Cardiac atrium fibroblast (primary cell): ENCODE measurements around the gene AGER. TPM values are rescaled to one million over a fixed set of nuclear protein-coding genes. Genes with fewer than 3 reads are reported as not detected.

Source experiments
- total RNA-seq: library from RNA; depleted of rRNA; stranded (reverse); fragments of >200 nt; gene quantifications from 2 replicates; pipeline ENCODE4 v1.2.3, GENCODE V29; 2015

Gene AGER
- 1.6 and 2.6 TPM in 2 replicates for total RNA-seq

DNA sequence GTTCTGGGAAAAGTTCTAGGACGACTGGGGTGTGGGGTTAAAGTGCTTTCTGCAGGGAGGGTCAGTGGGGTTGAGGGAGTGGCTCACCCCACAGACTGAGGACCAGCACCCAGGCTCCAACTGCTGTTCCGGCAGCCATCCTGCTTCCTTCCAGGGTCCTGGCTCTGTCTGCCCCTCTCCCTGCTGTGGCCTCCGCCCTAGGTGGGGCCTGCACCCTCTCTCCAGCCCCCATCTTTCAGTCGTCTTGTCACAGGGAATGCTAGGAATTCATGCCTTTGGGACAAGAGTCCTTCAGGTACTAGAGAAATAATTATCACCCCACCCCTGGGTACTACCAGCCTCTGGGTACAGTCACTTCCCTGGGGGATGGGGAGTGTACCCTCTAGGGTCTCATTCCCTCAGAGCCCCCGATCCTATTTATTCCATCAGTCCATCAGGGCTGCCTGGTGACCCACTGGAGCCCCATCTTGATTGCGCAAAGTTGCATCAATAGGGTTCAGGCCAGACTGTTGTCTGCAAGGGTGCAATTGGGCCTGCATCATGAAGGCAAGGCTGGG is at the start of gene AGER:
Gene AGER (minus strand): TSS at position 170 of the 557 bp plus-strand sequence. CDS start 31 bp downstream, at position 139.

DNA sequence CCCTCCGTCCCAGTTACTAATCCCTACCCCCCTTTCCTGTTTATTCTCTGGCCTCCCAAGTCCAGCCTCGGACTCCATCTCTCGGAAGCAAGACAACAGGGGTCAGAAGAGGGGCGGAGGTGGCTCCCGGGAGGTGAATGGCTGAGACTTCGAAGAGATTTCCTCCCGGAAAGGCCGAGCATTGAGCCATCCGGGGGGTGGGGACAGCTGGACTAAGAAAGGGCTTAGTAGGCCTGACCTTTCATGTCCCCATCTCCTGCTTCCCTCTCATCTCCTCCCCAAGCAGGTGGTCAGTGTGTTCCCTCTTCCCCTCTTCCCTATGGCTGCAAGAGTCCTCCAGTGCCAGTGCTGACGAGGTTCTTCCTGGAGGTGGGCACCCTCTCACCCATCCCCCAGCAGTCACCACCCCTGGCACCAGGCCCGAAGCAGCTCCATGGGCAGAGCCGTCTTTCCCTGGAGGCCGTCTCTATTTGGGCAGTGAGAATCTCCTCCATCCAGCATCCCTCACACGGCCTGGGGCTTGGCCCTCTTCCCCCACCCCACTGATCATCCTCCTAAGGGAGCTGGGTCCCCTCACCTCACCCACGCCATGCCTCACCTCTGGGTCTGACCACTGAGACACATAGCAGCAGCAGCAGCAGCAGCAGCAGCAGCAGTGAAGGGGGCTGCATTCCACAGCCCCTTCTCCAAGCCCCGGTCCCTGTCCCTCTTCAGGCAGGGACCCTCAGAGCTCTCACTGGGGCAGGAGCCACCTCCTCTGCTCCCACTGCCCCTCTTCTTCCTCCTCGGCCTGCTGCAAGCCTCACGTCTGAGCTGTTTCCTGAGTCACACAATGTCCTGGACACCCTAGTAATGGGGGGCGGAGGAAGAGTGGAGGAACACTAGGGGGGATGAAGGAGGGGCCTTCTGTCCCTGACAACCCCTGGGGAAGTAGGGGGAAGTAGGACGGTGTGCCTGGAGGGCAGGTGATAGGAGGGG is 39.5 kb upstream of the AGER start, which contains the start of gene NOTCH4:
Gene NOTCH4 (minus strand): TSS at position 810 of the 978 bp plus-strand sequence. CDS start 139 bp downstream, at position 671.

DNA sequence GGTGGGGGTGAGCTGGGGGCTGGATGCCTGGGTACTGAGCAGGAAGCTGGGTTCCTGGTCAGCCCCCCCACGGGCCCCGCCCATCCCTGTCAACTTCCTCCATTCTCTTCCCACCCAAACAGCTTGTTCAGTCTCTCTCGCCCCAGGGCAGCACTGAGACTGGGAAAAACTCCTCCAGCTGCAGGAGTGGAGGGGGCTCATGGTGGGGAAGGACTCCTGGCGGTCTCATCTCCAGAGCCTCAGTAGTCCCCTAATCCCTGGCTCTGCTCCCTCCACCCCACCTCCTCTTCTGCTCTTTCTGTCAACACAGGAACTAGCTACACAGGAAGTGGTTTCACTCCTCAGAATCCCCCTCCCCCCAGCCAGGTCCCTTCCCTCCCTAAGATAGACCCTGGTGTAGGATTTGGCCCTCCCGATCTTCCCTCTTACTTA is 8.6 kb upstream of the AGER start, which contains the start of gene GPSM3:
Gene GPSM3 (minus strand): TSS at position 36 of the 432 bp plus-strand sequence. CDS start 130 bp downstream, outside the sequence.

DNA sequence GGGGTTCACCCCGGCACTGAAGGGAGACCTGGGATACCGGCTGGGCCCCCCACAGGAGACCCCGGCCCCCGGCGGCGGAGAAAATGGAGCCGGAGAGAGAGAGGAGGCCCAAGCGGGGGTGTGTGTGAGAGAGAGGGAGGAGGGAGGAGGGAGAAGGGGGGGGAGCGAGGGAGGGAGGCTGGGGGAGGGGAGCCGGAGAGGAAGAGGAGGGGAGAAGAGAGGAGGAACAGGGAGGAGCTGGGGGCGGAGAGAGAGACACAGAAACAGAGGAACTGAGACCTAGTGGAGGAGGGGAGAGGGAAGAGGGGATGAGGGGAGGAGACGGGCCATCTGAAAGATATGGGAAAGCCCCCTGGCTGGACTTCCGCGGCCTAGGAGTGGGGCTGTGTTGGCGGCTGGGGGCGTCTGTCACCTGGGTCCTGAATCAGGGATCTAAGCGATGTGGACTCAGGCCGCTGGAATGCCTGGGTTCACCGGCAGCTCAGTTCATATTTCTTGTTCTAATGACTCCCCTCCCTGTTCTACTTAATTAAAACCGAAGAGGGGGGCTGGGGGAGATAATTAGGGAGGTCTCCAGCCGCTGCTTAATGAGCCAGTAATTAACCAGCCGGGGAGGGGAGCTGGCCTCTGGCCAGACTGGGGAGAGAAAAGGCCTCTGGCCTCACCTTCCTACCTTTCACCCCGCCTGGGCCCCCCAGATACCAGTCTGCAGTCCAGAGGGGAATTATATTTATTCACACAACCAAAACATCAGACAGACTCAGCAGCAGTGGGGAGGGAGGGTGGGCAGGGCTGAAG is 6.2 kb upstream of the AGER start, which contains the start of gene PBX2:
Gene PBX2 (minus strand): TSS at position 149 of the 798 bp plus-strand sequence. CDS start 287 bp downstream, outside the sequence.

DNA sequence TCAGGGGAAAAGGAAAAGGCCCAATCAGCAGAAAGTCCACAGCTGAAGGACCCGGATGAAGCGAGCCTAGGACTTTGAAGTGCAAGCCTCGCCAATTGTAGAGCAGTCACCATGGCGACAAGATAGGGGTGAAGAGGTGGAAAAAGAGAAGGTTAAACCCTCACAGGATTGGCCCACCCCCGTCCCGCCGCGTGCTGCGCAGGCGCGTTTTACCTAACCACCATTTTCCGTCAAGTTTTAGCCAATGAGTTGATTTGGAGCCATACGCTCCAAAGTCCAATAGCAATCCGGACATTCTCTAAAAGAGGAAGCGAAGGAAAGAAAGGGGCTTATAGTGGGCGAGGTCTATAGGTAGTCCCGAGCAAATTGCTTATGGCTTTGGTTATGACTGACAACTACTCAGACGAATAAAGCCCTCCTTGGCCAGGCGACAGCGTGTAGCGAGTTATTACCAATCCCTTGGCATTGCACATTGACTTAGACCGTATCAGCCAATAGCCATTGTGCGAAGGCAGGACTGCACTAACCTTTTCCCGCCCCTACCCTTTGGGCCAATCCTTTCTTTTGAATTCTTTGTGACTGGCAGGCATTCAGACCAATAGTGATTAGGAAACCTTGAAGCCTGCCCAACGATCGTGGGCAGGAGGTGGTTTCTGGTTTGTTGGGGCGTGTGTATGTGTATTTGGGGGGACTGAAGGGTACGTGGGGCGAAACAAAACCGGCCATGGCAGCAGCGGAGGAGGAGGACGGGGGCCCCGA is 6.1 kb downstream of the AGER start, which contains the start of gene RNF5:
Gene RNF5 (plus strand): TSS at position 618 of the 759 bp plus-strand sequence. CDS start 107 bp downstream, at position 725.

DNA sequence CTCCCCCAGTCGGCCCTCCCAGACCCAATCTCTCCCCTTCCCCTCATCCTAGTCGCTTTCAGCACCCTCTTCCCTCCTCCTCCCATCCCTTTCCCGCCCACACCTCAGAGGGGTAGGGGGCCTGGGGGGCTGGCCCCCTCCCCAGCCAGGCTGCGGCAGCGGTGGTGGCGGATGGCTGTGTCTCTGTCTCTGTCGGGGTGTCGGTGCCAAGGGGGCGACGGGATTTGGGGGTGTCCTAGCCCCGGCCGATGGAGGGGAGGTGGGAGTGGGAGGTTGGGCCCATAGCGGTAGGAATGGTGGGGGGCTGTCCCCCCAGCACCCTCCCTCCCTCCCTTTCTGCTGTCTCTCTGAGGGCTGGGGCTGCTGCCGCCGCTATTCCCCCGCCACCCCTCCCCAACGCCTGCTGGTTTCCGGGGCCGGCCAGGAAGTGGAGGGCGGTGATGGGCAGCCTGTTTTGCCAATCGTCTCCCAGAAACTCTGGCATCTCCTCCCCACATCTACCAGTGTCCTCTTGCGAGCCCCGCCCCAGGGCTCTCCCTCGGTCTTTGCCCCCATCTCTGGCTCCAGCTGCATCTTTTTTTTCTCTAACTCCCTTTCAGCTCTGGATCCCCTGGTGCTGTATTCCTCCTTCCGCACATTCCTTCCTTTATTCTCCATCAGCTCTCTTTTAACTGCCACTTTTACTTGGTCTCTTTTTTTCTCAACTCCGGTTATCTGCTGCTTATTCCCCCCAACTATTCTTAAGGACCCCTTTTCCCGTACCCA is 8.2 kb downstream of the AGER start, which contains the start of gene AGPAT1:
Gene AGPAT1 (minus strand): TSS at position 374 of the 765 bp plus-strand sequence. CDS start 4,588 bp downstream, outside the sequence.

DNA sequence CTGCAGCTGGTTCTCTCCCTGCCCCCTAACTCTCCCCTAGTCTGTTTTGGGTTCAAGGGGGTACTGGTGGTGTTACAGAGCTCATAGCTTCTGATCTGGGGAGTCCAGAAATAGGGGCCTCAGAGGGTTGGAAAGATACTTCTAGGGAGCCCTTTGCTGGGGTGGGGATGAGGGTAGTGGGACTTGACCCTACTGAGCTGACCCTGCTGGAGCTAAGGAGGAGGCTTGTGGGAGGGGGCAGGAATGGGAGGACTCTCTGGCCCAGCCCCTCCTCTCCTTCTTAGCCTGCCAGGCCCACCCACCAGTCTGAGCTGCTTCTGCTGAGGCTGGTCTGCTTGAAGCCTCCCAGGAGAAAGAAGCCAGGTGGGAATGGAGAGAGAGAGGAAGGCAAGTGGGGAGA is 19.8 kb downstream of the AGER start, which contains the start of gene EGFL8:
Gene EGFL8 (plus strand): TSS at position 301 of the 400 bp plus-strand sequence. CDS start 1,571 bp downstream, outside the sequence.

DNA sequence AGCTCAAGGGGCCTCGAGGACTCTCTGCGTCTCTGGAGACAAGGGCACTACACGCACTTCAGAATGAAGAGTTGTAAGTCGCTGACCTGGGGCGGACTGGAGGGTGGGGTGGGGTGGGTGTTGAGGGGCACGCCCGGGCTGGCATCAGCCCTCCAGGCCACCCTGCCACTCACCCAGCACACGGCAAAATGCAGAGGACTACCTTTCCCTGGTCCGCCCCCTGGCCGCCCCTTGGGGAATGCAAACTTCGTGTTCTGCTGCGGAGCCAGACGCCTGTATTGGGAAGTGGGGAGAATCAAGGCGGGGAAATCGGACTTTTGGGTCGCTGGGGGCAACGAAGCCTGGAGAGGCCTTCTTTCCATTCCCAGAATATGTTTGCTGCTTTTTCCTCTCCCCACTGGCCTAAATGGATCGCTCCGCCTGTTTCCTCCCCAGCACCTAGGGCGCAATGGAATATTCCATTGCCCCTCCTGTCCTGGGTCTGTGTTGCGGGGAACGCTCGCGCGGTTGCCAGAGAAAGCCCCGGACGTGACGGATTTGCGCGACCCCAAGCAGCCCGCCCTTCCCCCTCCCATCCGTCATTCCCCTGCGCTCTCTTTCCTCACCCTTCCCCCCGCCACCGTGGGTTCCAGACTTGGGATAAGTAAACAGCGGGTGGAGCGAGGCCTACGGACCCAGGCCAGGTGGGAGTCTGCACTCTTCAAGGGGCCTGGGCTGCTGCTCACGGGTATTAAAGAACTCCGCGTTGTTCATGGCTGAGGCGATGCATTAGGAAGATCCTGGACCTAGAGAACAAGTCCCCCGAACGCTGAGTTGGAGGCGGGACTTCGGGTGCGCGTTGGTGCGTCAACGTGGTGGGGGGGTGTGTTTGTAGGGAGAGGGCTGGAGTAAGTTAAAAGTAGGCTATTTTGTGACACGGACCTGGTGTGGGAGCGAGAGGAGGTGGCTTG is 30.2 kb downstream of the AGER start, which contains the start of gene PPT2:
Gene PPT2 (plus strand): TSS at position 578 of the 950 bp plus-strand sequence. CDS start 454 bp downstream, outside the sequence.

DNA sequence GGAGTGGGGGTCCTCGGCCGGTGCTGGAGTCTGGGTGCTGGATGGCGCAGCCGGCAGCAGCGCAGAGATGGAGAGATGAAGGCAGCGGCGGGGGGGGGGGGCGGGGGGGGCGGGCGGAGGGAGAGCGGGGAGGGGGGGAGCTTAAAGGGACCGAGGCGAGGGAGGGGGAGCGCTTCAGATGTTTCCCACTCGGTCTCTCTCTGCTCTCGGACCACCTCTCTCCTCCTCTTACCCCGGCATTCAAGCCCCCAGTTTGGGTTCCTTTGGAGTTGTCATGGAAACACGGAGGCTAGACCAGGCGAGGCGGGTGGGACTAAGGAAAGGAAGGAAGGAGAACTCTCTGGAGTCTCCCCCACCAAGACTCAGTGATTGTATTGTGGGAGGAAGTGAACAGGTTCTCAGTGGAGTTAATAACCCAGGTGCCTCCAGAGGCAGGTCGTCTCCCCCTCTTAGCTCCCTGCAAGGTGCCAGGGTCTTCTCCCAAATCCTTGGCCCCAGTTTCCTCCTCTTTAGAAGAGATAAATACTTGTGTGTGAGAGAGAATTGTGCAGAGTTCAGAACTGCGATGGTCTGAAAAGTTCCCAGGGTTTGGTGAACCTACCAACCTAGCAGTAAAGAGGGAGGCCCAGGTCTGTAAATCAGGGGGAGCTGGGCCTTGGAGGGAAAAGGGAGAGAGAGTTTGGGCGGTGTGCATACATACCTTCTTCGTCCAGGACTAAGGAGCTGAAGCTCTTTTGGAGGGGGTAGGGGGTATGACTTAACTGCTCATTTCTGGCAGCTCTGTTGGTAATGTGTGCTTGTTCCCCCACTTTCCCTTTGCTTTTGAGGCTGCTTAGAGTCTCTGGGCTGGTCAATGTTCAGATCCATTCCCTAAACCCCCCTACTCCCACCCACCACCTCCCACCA is 31.9 kb downstream of the AGER start, which contains the start of gene PRRT1:
Gene PRRT1 (minus strand): TSS at position 77 of the 906 bp plus-strand sequence. CDS start 112 bp downstream, outside the sequence.

Other genes starting within 250 kb of the AGER start
- 12.6 and 103 TPM in 2 replicates for gene CFB, start 238.2 kb downstream of the AGER start, total RNA-seq
- 80.2 and 82.0 TPM in 2 replicates for gene NELFE, start 225.3 kb downstream of the AGER start, total RNA-seq
- 28.0 and 44.9 TPM in 2 replicates for gene SKIC2, start 225.1 kb downstream of the AGER start, total RNA-seq
- 18.6 and 25.5 TPM in 2 replicates for gene DXO, start 212.1 kb downstream of the AGER start, total RNA-seq
- 12.1 and 14.7 TPM in 2 replicates for gene C4A, start 202.2 kb downstream of the AGER start, total RNA-seq
- gene C4B, start 169.5 kb downstream of the AGER start, total RNA-seq = 6.0 TPM in 2 replicates
- gene CYP21A2, start 145.8 kb downstream of the AGER start, total RNA-seq = 0.49 TPM in 1 of 2 replicates, not detected in the other
- 41.5 and 45.3 TPM in 2 replicates for gene TNXB, start 74.9 kb downstream of the AGER start, total RNA-seq
- gene ATF6B, start 56.0 kb downstream of the AGER start, total RNA-seq = 19.5 and 20.7 TPM in 2 replicates
- gene FKBPL, start 54.0 kb downstream of the AGER start, total RNA-seq = 2.3 and 3.9 TPM in 2 replicates
- gene PRRT1, start 32.3 kb downstream of the AGER start, total RNA-seq = 0.16 TPM in 1 of 2 replicates, not detected in the other
- gene PPT2, start 30.1 kb downstream of the AGER start, total RNA-seq = 9.4 and 16.1 TPM in 2 replicates
- gene EGFL8, start 19.7 kb downstream of the AGER start, total RNA-seq = 0.97 and 7.2 TPM in 2 replicates
- 52.0 and 62.9 TPM in 2 replicates for gene AGPAT1, start 8.2 kb downstream of the AGER start, total RNA-seq
- 25.1 and 34.2 TPM in 2 replicates for gene RNF5, start 5.8 kb downstream of the AGER start, total RNA-seq
- gene PBX2, start 5.9 kb upstream of the AGER start, total RNA-seq = 14.3 and 17.3 TPM in 2 replicates
- gene GPSM3, start 8.4 kb upstream of the AGER start, total RNA-seq = 7.0 and 7.4 TPM in 2 replicates
- gene NOTCH4, start 39.8 kb upstream of the AGER start, total RNA-seq = 4.2 and 5.0 TPM in 2 replicates
- gene TSBP1, start 187.7 kb upstream of the AGER start, total RNA-seq = not detected in 2 replicates
- gene BTNL2, start 222.9 kb upstream of the AGER start, total RNA-seq = not detected in 2 replicates